ENCODE results near the gene RALGAPA2. TPM values are rescaled to one million over a fixed set of nuclear protein-coding genes. Genes with fewer than 3 reads are reported as not detected.

Gene RALGAPA2
- total and polyA plus RNA-seq, 2 of the 13 experiments (the other 11 are each of a cell fraction or from before 2014, with no cell fraction given) = 13.8 to 17.7 TPM

- TF ChIP-seq ZNF407 (CRISPR knock-in tag; IDR thresholded peaks at IDR 0.05; ENCODE audit: not compliant biosample characterization) (no peak), ZNF724P (CRISPR knock-in tag; IDR thresholded peaks at IDR 0.05; ENCODE audit: borderline replicate concordance) (no peak), TCF12 (IDR thresholded peaks at IDR 0.05) (no peak), TCF12 (CRISPR knock-in tag; IDR thresholded peaks at IDR 0.05) (no peak), ZNF652 (CRISPR knock-in tag; IDR thresholded peaks at IDR 0.05; ENCODE audit: borderline replicate concordance, low read depth) (no peak; the same call in 1 of the 2 replicates), MTF1 (CRISPR knock-in tag; IDR thresholded peaks at IDR 0.05) (no peak), ZNF333 (CRISPR knock-in tag; IDR thresholded peaks at IDR 0.05; ENCODE audit: borderline replicate concordance) (no peak), HDAC6 (IDR thresholded peaks at IDR 0.05; ENCODE audit: low read depth, low read length) (no peak), ZBTB3 (CRISPR knock-in tag; IDR thresholded peaks at IDR 0.05; ENCODE audit: borderline replicate concordance, low read depth) (no peak), MED8 (CRISPR knock-in tag; IDR thresholded peaks at IDR 0.05; ENCODE audit: insufficient replicate concordance) (no peak), JARID2 (CRISPR knock-in tag; IDR thresholded peaks at IDR 0.05; ENCODE audit: insufficient replicate concordance) (no peak), HOXA9 (CRISPR knock-in tag; IDR thresholded peaks at IDR 0.05; ENCODE audit: borderline replicate concordance) (no peak)
- TF ChIP-seq, protein P1, sequence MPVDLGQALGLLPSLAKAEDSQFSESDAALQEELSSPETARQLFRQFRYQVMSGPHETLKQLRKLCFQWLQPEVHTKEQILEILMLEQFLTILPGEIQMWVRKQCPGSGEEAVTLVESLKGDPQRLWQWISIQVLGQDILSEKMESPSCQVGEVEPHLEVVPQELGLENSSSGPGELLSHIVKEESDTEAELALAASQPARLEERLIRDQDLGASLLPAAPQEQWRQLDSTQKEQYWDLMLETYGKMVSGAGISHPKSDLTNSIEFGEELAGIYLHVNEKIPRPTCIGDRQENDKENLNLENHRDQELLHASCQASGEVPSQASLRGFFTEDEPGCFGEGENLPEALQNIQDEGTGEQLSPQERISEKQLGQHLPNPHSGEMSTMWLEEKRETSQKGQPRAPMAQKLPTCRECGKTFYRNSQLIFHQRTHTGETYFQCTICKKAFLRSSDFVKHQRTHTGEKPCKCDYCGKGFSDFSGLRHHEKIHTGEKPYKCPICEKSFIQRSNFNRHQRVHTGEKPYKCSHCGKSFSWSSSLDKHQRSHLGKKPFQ (CRISPR knock-in tag; IDR thresholded peaks at IDR 0.05; ENCODE audit: insufficient replicate concordance) = no peak
- TF ChIP-seq, protein P2, sequence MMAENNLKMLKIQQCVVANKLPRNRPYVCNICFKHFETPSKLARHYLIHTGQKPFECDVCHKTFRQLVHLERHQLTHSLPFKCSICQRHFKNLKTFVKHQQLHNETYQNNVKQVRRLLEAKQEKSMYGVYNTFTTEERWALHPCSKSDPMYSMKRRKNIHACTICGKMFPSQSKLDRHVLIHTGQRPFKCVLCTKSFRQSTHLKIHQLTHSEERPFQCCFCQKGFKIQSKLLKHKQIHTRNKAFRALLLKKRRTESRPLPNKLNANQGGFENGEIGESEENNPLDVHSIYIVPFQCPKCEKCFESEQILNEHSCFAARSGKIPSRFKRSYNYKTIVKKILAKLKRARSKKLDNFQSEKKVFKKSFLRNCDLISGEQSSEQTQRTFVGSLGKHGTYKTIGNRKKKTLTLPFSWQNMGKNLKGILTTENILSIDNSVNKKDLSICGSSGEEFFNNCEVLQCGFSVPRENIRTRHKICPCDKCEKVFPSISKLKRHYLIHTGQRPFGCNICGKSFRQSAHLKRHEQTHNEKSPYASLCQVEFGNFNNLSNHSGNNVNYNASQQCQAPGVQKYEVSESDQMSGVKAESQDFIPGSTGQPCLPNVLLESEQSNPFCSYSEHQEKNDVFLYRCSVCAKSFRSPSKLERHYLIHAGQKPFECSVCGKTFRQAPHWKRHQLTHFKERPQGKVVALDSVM (CRISPR knock-in tag; IDR thresholded peaks at IDR 0.05) = no peak
- TF ChIP-seq, protein P3, sequence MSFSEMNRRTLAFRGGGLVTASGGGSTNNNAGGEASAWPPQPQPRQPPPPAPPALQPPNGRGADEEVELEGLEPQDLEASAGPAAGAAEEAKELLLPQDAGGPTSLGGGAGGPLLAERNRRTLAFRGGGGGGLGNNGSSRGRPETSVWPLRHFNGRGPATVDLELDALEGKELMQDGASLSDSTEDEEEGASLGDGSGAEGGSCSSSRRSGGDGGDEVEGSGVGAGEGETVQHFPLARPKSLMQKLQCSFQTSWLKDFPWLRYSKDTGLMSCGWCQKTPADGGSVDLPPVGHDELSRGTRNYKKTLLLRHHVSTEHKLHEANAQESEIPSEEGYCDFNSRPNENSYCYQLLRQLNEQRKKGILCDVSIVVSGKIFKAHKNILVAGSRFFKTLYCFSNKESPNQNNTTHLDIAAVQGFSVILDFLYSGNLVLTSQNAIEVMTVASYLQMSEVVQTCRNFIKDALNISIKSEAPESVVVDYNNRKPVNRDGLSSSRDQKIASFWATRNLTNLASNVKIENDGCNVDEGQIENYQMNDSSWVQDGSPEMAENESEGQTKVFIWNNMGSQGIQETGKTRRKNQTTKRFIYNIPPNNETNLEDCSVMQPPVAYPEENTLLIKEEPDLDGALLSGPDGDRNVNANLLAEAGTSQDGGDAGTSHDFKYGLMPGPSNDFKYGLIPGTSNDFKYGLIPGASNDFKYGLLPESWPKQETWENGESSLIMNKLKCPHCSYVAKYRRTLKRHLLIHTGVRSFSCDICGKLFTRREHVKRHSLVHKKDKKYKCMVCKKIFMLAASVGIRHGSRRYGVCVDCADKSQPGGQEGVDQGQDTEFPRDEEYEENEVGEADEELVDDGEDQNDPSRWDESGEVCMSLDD (CRISPR knock-in tag; IDR thresholded peaks at IDR 0.05; ENCODE audit: borderline replicate concordance) = no peak
These were observed 13.3 kb downstream of the RALGAPA2 start (continued) for GRCh38 chr20:20699144-20699543.

Data from HepG2 (cell line).